NB4 (cell line): ENCODE results near the gene EDN2.

Source experiments
- DNase-seq: peaks from one replicate; pipeline ENCODE4 v3.0.0; 2010; ENCODE audit warnings: low read depth
- H3K4me3 ChIP-seq: one replicate; pipeline ENCODE4 v1.5.1; 2011; ENCODE audit warnings: mild to moderate bottlenecking, low read depth, low read length, moderate library complexity
- CTCF ChIP-seq: IDR thresholded peaks from one replicate; pipeline ENCODE4 v1.5.1; 2012; ENCODE audit warnings: low read depth, low read length
- MAX ChIP-seq: IDR thresholded peaks from 2 replicates; pipeline ENCODE4 v1.6.1; 2011; ENCODE audit warnings: low read depth, low read length
- MYC ChIP-seq: IDR thresholded peaks from 2 replicates; pipeline ENCODE4 v1.6.1; 2011; ENCODE audit warnings: low read depth, low read length
- POLR2A ChIP-seq: IDR thresholded peaks from 2 replicates; pipeline ENCODE4 v1.6.1; 2011; ENCODE audit warnings: mild to moderate bottlenecking; ENCODE audit not compliant: insufficient read length; ENCODE audit errors: extremely low read depth

The EDN2 gene

GRCh38 chr1:41507836-41508235, 23.4 kb upstream of the EDN2 start:
- TF ChIP-seq MYC (no peak), CTCF (no peak), MAX (no peak), POLR2A (no peak)
- no peak overlapping the region for H3K4me3 ChIP-seq
- DNase-seq: no peak

- DNase-seq: no peak
- TF ChIP-seq MAX: no peak
- TF ChIP-seq MYC: no peak
- TF ChIP-seq CTCF: no peak
- TF ChIP-seq POLR2A: no peak
- no peak overlapping the region for H3K4me3 ChIP-seq
These were observed 22.7 kb upstream of the EDN2 start for GRCh38 chr1:41507110-41507720.

- no peak overlapping the region for H3K4me3 ChIP-seq
- no peak for TF ChIP-seq CTCF
- TF ChIP-seq MYC: no peak
- no peak for TF ChIP-seq MAX
- TF ChIP-seq POLR2A: no peak
- DNase-seq: no peak
These were observed 19.9 kb upstream of the EDN2 start for GRCh38 chr1:41504114-41505035.

GRCh38 chr1:41503538-41504113, 19.1 kb upstream of the EDN2 start:
- no peak for DNase-seq
- no peak overlapping the region for H3K4me3 ChIP-seq
- TF ChIP-seq MYC (no peak), MAX (no peak), CTCF (no peak), POLR2A (no peak)

GRCh38 chr1:41502912-41503311, 18.4 kb upstream of the EDN2 start:
- DNase-seq: no peak
- no peak for TF ChIP-seq CTCF
- TF ChIP-seq MAX: no peak
- TF ChIP-seq MYC: no peak
- TF ChIP-seq POLR2A: no peak
- no peak overlapping the region for H3K4me3 ChIP-seq
